ENCODE results near the gene KRTAP13-4.
A peak's percentile ranks its signal among the peaks of the same experiment; 100 is the strongest.

The KRTAP13-4 gene, protein sequence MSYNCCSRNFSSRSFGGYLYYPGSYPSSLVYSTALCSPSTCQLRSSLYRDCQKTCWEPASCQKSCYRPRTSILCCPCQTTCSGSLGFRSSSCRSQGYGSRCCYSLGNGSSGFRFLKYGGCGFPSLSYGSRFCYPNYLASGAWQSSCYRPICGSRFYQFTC

DNA sequence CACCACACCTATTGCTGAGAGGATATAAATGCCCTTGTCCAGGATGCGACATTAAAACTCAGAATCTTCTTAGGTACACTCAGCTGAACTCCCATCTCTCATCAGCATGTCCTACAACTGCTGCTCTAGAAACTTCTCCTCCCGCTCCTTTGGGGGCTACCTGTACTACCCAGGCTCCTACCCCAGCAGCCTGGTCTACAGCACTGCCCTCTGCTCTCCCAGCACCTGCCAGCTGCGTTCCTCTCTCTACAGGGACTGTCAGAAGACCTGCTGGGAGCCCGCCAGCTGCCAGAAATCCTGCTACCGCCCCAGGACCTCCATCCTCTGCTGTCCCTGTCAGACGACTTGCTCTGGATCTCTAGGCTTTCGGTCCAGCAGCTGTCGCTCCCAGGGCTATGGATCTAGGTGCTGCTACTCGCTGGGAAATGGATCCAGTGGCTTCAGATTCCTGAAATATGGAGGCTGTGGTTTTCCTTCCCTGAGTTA lies at the start of gene KRTAP13-4:
KRTAP13-4 (plus strand) TSS at position 51 of the 486 bp plus-strand sequence; CDS start at position 107, 56 bp downstream.
- DNase-seq, result no peak

DNA sequence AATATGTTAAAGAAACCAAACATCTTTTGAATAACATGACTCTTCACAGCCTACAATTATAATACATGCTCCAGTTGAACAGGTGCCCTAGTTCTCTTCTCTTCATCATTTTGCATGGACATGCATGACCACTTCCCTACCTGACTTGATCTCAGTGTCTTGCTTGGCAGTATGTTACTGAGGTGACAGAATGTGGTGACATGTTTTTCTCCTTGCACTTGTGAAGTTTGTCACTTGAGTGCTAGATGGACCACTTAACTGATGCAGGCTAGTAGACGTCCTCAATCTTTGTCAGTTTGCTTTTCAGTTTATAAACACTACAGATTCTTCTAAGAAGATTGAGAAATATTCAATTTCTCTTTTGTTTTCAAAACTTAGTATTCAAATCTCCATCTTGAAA lies 47.8 kb upstream of the KRTAP13-4 start:
- no peak for DNase-seq

DNA sequence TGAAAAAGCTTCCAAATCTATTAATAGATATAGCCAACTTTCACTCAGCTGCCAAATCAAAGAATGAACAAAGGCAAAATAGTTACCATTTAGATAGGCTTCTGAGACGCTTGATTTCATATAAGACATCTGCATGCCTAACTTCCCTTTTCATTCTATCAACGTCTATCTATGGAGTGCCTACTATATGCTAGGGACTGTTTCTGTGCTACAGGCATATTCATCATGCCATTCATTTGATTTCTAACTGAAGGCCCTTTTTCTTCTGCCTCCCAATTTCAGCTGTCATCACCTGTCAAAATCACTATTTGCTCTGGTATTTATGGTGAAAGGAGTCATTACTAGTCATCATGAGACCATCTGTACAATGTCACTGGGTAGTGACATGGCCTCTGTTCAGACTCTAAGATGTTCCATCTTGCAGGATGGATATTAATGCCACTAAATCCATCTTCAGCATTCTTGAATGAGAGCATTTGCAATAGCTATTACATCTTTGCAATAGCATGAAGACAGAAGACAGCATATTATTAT lies 38.5 kb upstream of the KRTAP13-4 start:
- DNase-seq, result no peak

DNA sequence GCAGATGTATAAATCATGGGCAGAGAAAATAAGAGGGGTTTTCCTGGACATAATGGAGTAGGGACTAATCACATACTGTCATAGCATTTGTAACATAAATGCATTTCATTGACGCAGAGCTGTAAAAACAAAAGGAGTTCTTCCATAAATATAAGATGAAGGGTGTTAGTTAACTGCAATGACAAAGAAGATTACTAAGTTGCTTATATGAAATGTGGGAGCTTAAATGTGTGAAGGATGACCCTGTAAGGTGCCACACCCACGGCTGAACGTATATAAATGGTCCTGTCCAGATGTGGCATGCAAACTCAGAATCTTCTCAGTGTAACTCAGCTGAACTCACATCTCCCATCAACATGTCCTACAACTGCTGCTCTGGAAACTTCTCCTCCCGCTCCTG lies 34.3 kb upstream of the KRTAP13-4 start, which contains the start of gene KRTAP13-1:
KRTAP13-1 (plus strand) TSS at position 301 of the 400 bp plus-strand sequence; CDS start at position 357, 56 bp downstream.
- no peak for DNase-seq

DNA sequence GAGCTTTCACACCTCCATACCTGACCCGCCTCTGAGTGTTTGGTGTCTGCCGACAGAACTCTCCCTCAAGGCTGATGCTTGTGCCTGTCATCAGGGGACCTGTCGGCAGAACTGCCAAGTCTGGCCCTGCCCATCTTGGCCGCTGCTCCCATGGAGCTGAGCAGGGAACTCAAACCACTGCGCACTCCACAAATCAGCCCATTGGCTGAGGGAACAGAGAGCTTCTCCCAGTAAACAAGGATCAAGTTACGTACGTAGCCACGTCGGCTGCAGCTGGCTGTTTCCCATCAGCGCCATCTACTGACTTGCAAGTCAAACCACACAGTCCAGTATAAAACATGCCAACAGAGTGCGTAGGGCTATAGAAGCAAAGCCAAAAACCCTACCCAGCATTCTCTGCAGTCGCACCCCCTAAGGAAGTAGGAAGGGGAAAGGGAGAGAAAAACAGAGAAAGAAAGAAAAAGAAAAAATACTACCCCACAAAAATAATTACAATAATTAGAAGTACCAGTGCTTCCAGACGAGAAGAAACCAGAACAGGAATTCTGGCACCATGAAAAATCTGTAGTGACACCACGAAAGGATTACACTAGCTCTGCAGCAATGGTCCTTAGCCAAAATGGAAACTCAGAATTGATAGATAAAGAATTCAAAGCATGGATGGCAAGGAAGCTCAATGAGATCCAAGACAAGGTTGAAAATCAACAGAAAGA lies 21.1 kb upstream of the KRTAP13-4 start:
- DNase-seq, result peak; percentile 93

DNA sequence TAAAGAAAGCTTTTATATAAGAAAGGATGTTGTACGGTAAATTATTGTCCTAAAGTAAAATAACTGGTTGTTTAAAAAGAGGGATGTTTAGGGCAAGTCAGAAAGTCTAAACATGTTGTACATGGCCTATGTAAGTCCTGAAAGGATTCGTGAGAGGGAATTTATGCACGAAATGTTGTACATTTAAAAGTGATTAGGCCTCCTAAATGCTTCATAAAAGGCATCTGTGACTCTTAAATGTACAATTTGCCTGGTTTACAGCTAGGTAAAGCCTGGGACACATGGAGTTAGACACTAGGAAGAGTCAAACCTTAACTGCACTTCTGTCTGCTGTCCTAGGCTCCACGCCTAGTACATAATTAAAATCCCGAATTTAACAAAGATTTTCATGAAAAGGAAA lies 14.0 kb upstream of the KRTAP13-4 start:
- DNase-seq, result no peak

DNA sequence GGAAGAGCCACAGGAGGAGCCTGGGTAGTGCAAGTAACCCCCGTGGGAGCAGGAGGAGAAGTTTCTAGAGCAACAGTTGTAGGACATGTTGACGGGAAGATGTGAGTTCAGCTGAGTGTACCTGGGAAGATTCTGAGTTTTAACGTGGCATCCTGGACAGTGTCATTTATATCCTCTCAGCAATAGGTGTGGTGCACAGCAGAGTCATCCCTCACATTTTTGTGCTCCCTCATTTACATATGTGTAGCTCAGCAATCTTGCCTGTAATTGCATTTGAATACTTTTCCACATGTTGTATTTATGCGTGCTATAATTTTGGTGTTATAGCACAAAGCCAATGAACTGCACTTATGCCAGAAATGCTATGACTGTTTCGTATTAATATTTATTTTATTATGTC lies 4.2 kb upstream of the KRTAP13-4 start, which contains the start of gene KRTAP13-3:
KRTAP13-3 (minus strand) TSS at position 101 of the 400 bp plus-strand sequence; CDS start at position 87, 14 bp downstream.
- DNase-seq, result no peak

DNA sequence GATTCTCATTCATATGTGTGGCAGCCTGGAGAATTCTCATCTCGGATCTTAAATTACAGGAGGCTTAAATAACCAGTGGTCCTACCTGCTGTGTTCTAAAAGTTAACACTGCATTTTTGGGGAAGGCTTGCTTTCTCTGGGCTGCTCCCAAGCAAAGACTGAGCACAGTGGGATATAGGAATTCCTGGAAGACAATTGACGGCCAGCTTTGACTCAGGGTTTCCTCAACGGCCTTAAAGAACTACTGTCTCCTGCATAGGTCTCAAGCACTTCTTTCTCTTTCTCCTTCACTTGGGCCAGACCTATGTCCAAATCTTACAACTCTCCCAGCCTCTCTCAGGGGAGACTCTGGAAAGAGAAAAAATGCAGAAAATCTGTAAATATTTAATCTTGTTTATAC lies 3.3 kb upstream of the KRTAP13-4 start:
- no peak for DNase-seq

DNA sequence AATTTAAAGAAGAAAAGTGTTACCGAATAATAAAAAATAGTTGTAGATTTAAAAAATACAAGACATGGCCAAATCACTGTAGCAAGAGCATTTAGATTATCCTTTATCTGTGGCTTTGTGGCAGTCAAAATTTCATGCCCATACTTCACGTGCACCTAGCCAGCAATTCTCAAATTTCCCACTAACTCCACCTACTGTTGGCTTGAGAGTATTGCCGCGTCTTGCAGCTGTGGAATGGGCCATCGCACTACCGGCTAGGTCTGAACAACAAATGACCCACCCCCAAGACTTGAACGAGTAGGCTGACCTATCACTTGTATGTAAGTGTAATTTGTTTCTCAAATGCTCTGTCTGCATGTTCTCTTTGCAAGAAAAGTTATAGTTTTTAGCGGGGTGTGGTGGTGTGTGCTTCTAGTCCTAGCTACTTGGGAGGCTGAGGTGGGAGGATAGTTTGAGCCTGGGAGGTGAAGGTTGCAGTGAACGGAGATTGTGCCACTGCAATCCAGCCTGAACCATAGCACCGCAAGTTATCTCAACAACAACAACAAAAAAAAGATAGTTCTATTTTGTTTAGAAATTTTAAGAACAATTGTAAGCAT lies 4.1 kb downstream of the KRTAP13-4 start:
- DNase-seq, result peak; percentile 36 to 47

DNA sequence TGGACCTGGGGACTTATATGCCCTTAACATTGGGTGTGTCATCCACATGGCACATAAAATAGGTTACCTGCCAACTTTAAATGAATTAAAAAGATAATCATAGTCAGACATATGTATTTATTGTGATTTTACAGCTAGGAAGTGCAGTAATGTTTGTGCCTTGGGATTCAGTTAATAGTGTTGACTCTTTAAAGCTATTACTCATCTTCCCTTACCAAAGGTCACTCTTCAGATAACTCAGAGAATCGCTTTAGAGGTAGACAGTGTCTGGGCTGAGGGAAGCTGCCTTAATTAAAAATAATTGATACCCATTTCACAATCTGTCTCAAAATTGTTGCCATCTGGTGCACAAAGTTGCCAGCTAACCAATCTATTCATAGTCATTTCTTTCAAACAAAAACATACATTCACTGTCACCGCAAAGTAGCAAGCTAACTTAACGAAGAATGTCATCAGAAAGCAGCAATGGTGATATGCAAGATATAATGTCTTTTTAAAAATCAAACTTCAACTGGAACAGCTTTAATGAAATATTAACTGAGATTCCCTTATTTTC lies 7.1 kb downstream of the KRTAP13-4 start:
- DNase-seq, result no peak

DNA sequence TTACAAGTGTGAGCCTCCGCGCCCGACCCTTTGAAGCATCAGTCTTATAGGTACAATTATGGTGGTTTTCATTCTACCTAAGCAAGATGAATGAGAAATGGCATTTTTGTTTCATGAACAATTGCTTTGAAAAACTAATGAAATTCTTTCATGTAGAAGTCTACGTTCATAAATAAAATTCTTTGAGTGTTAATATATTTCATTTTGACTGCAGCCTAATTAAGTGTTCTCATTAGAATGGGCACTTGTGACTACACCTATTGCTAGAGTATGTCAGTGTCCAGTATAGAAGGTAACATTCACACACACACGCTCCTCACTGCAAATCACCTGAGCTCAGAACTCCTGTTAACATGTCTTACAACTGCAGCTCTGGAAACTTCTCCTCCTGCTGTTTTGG lies 10.0 kb downstream of the KRTAP13-4 start, which contains the start of gene KRTAP15-1:
KRTAP15-1 (plus strand) TSS at position 301 of the 400 bp plus-strand sequence; CDS start at position 354, 53 bp downstream.
- no peak for DNase-seq

DNA sequence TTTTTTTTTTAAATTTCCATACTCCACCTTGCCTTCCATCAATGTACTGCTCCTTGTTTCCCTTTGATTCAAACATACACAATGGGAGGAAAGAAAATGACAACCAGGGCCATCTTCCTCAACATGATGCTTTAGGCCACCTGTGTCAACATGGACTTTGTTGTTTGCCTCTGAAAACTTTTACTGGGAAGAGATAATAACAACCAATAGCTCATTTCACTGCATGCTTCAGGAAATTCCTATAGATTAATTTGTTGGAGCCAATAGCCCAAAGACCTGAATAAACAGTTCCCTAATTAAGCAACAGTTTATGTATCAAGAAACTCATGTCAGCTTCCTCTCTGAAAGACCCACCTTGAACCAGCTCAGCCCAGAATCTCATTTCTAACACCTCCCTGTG lies 13.2 kb downstream of the KRTAP13-4 start:
- no peak for DNase-seq

DNA sequence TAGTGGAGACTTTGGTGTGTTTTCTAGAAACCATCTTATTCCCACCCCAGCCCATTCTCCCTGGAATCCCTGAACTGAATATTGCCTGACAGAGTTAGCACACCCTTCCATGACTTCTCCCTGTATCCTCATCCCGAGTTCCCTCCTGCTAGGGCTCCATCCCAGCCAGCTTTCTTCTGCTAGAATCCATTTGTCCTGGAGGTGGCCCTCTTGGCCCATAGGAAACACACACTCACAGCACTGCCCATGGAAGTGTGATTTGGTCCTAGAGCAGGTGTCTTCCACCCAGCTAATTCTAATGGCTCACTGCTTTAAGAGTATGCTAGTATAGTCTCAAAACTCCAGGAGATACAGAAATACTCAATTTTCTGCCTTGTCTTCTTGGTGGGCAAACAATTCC lies 14.2 kb downstream of the KRTAP13-4 start:
- DNase-seq, result no peak

DNA sequence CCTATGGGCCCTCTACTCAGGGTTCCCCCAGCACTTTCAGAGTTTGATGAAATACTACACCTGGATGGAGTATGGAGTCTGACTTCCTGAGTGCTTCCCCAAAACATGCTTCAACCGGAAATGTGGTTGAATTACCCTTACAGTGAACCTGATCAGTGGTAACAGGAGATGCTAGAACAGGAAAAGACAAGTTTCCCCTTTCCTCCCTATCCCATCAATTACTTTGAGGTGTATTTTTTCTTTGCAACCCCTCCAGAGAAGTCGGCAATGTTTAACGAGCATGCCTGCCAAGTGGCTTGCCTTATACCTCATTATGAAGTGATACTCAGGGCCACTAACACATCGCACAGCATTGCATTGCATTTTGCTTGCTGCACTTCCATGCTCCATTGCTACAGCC lies 17.0 kb downstream of the KRTAP13-4 start:
- no peak for DNase-seq

DNA sequence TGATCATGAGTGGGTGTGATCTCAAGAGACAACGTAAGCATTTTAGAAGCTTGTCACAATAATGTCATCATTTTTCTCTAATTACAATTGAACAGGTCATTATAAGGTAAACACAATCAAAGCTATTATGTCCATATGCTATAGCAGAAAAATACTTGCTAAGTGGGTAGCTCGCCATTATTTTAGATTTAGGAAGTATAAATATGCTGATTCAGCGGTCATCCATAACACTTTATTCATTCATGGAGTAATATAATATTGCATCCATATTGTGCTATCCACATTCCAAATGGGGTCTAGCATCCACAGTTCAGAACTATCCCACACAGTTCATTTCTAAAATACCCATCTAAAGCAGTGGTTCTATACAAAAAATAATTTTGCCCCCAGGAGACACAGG lies 18.5 kb downstream of the KRTAP13-4 start:
- DNase-seq, result no peak

DNA sequence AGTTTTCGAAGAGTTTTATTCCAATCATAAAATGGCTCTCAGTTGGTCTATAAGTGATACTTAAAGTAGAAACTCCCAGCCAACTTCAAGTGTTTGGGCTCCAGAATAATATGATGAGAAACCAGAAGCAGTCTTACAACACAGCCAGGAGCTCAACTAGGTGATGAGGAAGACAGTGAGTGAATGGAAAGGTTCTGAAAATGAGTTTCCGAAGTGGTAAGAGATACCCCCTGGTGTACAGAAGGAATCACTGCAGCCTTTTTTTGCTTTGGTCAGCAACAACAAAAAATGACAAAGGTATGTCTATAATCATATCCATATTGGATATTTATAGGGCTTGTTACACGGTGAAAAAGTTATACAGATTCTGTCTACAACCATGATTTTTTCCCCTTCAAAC lies 33.7 kb downstream of the KRTAP13-4 start:
- DNase-seq, result peak in 1 of 2 experiments; percentile 7

DNA sequence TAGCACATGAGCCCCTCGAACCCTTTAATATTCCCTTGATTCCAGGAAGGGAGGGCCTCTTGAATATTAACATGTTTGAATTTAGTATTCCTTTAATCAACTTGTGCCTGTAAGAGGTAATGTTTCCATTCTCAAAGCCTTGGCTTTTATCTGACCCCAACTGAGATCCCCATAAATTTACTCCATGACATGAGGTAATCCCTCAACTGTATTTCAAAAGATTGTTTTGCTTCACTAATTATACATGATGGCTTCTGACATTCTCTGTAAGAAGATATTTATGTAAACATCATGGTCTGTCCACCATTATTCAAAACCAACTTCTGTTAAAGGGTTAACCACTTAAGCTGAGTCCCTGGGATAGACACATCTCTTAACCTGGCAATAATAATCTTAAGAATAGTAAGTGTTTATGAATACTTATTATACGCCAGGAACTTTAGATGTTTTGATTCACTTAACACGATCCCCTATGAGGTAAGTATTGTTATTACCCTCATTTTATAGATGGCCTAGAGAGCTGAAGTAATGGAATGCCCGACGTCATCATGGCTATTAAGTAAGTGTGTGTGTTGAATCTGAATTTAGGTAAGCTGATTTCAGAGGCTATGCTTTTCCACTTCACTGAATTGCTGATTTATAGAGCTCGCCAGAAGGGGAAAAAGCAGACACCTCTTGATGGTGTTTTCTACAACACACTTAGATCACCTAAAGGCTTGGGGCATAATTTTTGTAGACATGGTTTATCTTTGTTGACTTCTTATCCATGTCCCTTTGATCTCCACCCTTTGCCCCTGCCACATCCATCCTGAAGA lies 39.1 kb downstream of the KRTAP13-4 start:
- DNase-seq, result no peak

DNA sequence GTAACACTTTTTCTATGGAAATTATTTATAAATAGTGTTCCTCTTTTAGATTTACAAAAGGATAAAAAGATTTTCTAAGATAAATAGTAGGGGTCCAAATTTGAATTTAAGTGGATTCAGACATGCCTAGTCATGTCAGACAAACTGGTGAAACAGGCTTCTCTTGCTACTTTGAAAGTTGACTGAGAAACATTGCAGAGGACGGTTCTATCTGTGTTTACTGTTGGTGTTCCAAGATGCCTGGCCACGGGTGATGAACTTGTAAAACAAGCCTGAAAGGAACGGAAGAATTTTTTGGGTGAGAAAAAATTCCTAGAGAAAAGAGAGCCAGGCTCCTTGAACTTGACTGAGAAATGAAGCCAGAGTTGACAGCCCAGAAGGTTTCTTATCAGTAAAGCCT lies 48.0 kb downstream of the KRTAP13-4 start:
- DNase-seq, result no peak

DNA sequence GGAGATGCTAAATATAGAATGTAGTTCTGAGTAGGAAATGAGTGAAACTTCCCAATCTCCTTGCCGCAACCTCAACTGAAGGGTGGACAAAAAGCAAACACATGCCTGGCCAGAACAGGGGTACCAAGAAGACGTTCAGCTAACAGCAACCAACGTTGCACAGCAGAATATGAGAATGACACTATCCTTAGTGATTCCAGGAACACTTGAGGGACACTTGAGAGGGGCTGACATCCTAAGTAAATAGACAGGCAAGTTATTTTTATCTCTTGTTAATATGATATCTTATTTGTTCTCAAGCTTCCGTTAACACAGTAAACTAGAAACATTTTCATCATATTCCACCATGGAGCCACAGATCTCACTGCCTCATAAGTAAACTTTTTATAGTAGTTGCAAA lies 49.2 kb downstream of the KRTAP13-4 start:
- peak in 1 of 2 experiments; percentile 9 for DNase-seq

DNA sequence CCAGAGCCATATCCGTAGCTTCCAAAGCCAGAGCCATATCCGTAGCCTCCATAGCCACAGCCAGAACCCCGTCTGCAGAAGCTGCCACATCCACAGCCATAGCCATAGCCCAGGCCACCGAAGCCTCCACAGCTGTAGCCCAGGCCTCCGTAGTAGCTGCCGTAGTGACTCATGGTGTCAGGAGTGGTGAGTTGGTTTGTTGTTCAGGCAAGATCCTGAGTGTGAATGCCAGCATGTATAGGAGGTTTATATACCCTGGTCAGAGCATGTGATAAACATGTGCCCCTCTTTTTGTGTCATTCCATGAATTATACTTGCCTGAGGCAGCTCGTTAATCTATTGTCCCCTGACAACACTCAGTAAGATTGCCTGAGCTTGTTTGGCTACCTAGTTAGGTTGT lies 50.1 kb downstream of the KRTAP13-4 start, which contains the start of gene KRTAP19-1:
KRTAP19-1 (minus strand) TSS at position 223 of the 400 bp plus-strand sequence; CDS start at position 173, 50 bp downstream.
- DNase-seq, result no peak
